HTR-8/SVneo (cell line): ENCODE data around the gene RCOR2.
A peak's percentile ranks its signal among the peaks of the same experiment; 100 is the strongest.
"Not testable (repeated sequence)": the region's sequence is repeated elsewhere in the genome, so short reads cannot be mapped to it uniquely, and the experiment has no call there.

ENCODE experiments used
- DNase-seq: peaks from one replicate; pipeline ENCODE4 v3.0.0; 2011; ENCODE audit warnings: low spot score, mixed read lengths; ENCODE audit not compliant: insufficient read length
- FAIRE-seq: peaks from 2 replicates; lab custom pipeline; 2011; peaks lifted over from hg19 to GRCh38; lab: Jason Lieb, UNC

Gene RCOR2

DNA sequence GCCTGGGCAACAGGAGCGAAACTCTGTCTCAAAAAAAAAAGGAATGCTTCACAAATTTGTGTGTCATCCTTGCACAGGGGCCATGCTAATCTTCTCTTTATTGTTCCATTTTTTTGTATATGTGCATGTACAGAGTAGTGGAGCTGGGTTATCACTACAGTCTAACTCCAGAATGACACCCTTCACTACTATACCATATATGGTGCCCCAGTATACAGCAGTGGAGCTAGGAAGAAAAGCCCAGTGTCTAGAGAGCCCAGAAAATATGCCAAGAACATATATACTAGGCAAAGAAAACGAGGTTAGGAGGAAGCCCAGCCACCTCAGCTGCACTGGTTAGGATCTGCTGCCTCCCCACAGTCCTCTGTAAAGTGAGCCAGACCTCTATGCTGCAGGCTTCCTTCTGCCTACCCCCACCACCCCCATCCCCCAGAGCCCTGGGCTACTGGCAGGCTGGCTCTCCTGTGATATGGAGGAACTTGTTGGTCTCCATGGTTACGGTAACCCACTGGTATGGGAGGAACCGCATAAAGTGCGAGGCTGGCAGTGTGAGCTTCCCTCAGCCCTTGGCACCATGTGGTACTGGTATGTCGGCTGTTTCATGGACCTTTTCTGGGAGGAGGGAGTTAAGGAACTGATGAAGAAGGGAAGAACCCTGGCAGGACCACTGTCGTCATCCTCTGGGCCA is 34.3 kb downstream of the RCOR2 start:
- FAIRE-seq (no peak), DNase-seq (no peak)

DNA sequence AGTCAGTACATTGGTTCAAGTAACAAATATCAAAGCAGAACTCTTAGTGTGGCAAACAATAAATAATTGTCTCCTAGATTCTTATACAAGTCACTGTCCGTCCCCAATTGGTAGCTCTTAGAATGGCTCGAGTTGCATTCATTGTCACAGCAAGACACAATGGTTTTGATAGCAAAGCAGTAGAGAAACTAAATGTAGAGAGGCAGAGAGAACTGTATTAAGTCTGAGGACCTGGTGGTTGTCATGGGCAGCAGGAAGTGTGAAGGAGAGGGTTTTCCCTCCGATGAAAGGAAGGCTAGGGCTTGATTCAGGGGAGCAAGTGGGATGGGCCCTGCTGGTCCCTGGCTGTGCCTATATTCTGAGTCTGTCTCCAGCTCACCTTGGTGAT is 36.6 kb downstream of the RCOR2 start:
- FAIRE-seq, result no peak
- no peak for DNase-seq

DNA sequence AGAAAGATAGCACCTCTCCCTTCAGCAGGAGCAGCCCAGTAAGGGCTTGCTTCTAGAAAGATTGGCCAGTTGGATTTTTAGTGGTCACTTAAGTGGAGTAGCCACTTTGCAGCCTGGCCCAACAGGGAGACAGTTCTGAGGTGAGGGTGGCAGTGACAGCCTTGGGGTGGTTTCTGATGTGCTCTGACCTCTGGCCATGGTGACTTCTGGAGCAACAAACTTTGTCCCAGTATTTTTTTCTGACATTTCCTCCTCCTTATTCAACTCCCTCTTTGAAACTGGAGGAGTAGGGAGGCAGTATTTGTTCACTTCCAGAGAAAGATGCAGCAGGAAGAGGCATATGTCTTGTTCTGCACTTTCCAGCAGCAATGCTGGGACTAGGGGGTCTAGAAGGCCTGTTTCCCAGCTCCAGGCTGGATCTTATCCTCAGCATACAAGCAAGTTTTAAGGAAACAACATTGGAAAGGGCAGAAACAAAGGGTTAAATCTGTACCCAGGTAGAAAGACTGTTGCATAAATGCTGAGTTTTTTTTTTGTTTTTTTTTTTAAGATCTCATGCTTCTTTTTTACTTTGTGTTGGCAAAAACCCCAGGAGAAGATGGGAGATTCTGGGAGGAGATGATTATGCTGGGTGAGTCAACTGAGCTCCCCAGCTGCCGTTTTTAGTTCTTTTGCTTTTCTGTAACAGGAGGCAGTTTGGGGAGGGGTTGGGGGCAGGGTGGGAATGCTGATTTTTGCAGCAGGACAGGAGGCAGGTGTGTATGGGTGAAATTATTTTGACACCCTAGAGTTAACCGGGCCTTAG is 37.2 kb downstream of the RCOR2 start:
- DNase-seq (no peak), FAIRE-seq (no peak)

DNA sequence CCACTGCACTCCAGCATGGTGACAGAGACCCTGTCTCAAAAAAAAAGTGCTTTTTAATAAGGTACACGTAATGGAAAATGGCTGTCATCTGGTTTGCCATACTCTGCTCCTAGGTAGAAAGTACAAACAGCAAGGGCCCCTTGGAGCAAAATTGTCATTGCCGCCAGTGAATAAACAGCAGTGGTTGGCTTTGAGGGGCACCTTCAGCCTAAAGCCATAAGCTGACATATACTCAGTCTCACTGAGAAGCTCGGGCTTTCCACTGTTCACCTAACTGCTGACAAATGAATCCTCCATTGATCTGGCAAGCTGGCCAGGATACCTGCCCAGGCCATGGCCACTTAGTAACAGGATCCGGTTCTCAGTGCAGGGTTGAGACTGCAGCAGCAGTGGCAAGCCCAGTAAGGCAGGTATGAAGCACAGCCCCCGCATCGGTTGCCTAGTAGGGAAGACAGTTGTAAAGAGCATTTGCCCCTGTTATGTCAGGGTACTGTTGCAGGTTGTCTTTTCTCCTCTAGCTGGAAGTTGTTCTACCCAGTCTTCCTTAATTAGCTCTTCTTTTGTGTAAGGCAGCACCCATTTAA is 39.2 kb downstream of the RCOR2 start:
- FAIRE-seq, result no peak

DNA sequence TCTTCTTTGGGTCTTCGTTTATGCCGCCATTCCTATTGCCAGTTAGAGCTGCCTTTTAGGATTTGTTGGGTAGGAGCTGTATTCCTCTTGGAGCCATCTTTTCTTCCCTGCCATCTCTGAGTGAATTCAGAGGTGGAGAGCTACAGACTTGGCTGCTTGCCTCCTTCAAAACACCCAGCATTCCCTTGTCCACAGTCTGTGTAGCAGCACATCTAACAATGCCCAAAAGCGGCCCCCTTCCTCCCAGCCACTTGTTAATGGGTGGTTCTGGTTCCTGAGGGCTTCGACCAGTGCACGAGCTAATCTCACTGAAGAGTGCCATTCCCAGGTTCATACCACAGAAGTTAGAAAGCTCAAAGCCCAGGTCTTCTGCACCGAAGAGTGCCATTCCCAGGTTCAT is 40.3 kb downstream of the RCOR2 start:
- no peak for FAIRE-seq
- DNase-seq, result no peak

More for the DNA sequence above, 39.2 kb downstream of the RCOR2 start:
- no peak for DNase-seq

DNA sequence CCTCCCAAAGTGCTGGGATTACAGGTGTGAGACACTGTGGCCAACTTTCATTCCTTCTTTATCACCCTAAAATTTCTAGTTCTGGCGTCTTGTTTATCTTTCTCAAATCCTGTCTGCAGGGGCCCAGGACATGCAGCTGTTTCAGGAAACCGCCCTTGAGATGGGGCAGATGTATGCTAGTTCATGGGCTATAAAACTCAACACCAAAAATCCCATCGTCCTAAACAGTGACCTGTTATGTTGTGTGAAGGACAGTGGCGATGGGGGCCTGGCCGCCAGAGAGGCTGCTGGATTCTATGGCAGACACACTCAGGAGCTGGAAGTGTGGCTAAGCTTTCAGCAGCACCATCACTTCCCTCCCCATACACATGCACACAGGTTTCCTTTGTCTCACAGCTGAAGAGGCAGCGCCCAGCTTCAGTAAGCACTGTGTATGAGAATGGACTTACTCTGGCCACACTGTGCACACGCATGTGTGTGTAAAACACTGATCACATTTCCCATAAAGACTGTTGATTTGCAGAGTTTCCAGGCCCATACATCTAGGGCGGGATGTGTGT is 41.4 kb downstream of the RCOR2 start:
- DNase-seq, result no peak
- no peak for FAIRE-seq

DNA sequence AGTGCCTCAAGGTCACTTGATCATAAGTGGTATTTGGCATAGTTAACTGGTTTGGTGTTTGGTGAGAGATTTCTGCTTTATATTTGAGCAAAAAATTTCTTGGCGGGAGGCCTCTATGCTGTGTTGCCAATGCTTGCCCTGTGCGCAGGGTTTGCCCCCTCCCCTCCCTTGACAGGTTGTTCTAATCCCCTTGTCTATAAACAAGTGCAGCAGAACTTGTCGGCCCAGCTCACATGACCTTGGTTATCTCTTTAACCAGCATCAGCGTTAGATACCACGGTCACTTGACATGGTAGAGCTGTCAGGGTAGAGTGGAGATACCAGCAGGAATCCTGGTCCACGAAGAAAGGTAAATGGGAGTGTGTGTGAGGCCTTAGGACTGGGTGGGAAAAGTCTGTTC is 42.5 kb downstream of the RCOR2 start:
- no peak for FAIRE-seq

DNA sequence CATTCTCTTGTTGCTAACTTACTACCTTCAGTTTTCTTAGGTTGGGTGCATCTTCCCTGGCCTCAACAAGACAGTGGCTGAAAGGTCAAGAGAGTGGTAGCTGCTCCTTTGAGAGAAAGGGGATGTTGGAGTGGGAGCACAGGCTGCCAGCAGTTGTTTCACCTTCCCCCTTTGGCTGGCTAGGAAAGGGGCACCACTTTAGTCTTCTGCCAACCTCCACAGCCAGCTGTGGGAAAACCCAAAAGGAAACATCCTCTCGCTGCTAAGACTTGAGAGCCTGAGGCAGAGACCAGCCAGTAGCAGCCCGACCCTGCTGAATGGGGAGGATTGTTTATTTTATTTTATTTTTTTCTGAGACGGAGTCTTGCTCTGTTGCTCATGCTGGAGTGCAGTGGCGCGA is 43.7 kb downstream of the RCOR2 start:
- no peak for FAIRE-seq
- no peak for DNase-seq

More for the DNA sequence above, 42.5 kb downstream of the RCOR2 start:
- no peak for DNase-seq

DNA sequence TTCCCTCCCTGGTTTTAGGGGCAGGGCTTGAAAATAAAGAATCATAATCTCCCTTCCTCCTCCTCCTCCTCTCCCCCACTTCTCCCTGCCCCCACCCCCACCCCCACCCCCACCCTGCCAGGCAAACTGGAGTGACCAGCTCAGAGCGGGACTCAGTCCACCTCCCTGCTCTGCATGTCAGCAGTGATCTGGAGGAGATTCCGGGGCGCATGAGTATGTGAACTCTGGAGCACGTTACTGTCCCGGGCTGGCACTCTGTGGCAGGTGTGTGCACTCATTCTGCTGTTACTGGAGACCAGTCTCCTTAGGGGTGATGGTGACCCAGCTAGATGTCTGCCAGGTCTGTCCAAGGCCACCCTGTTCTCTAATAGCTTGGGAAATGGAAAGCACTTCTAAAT is 44.2 kb downstream of the RCOR2 start:
- DNase-seq (no peak), FAIRE-seq (no peak)

DNA sequence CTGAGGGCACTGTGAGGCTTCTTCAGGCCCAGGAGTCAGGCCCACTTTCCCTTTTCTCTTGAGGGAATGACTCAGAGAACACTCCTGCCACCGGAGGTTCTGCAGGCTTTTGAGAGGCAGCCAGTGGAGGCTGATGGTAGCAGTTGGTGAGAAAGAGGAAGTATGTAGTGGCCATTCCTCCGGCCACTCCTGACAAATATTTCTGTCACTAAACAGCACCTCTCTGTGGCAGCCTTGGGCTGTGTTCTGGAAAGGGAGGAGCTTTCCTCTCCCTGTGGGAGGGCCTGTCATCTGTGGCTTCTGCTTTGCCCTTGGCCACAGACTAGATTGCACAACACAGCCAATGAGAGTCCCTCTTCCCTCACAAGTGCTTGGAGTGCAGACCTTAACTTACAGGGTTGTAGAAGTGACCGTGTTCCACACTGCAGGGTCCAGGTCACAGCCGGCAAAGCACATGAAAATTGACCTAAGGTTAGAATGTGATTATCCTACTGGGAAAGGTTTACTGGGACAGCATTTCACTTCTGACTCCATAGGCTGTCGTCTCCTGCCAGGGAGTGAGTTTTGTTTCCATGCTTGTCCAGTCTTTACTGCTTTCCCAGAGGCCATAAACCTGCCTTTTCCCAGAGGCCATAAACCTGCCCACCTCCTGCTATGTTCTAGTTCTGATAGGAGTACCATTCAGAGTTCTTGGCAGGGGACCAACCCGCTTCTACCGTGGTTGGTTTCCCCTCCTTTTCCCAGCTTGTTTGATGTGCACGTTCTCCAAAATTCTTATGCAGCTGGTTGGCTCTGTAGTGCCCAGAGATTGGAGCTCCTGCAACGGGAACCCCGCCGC is 44.8 kb downstream of the RCOR2 start:
- FAIRE-seq, result no peak

DNA sequence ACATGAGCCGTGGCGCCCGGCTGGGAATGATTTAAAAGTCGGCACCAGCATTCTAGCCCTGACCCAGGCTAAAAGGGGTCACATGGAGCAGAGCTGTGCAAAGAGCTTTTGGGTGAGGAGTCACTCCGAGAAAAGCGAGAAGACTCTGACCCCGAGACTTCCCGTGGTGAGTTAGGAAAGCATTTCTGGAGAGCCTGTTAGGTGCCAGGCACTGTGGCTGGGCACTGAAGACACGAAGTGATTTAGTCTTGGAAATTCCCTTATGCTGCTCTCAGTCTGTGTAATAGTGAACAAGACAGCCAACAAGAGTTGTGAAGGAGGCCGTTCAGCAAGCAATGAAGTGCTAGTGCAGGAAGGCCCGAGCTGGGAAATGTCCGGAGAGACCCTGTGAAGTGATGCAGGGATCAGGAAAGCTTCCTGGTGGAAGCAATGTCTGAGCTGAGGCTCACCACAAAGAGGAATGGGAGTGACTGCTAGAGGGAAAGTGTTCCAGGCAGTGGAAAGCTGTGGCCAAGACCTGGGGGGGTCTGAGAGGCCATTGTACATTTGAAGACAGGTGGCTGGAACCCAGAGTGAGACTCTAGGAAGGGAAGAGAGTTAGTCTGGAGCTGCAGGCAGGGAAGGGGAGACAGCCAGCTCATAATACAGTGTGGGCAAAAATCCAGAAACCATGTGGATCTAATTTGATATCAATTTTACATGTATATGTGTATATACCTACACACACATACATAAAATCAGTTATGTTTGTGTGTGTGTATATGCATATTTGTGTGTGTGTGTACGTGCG is 46.4 kb downstream of the RCOR2 start:
- FAIRE-seq, result no peak
- no peak for DNase-seq

More for the DNA sequence above, 44.8 kb downstream of the RCOR2 start:
- peak; percentile 87 for DNase-seq

DNA sequence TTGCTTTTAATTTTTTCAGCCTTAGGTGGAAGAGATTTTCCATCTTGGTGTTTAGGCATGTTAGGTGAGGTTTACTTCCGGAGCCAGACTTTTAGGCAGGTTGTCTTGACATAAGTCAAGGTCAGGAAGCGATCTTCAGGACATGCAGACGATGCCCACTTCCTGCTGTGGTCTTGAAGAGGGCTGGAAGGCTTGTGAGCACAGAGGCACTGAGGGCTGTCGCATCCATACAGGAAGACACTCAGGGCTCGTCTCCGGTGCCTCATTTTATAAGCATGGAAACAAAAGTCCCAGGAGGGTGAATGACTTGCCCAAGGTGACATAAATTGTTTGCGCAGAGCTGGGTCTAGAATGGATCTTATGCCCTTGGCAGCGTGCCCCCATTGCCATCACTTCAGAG is 47.3 kb downstream of the RCOR2 start:
- DNase-seq (no peak), FAIRE-seq (no peak)

DNA sequence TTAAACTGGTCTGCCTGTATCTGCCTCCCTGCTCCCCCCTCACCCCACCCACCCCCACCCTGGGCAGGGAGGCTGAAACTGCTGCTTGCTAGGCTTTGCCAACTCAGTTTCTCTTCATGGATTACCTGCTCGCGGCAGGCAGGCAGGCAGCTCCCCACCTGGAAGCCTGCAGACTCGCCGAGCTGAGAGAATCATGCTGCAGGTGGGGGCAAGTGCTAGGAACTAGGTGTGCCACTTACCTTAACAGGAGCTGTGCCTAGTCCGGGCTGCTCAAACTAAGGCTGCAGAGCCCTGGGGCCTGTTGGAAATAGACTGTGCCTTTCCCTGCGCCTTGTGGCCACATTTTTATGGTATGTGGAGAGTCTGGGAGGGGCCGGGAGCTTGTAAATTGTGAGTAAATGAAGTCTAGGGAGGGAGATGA is 47.8 kb downstream of the RCOR2 start:
- DNase-seq (no peak), FAIRE-seq (no peak)

DNA sequence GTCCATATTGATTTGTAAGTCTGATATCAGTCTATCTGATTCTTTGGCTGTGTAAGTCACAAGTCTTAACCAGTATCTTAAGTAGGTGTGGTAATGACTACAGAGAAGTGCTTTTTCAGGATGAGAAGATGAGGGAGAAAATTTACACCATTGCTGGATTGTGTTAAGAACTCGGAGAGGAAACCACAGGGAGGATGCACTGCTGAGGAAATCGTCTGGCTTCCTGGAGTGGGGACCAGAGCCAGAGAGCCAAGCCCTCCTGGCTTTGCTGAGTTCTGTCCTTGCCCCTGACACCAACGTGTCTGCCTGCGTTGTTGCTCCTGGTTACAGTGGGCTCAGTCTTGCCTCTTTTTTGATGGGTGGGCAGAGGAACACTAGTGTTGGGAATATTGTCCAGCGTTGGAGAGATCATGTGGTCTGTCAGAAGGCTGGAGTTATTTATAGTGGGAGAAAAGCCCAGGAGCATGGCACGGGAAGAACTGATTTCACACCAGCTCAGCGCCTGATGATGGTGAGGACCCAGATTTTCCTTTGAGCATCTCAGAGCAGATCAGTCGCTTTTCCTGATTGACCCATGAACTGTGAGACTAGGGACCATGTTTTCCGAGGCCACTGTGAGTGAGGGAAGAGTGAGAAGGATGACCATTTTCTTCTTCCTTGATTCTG is 48.4 kb downstream of the RCOR2 start:
- DNase-seq (no peak), FAIRE-seq (no peak)

DNA sequence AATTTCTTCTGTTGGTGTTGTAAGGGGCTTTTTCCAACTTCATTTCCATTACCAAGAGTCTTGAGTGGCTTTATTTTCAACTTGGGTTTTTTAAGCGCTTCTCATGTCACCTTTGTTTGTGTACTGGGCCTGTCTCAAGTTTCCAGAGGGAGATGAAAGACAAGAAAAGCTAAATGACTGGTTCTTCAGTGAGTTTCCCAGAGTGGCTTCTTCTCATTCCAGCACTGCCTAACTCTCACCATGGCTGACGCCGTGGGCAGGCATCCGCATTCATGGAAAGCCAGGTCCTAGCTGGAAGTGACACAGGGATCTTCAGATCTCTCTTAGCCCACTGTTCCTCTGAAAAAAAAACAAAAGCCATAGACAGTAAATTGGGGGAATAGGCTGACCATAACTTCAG is 49.5 kb downstream of the RCOR2 start:
- DNase-seq (no peak), FAIRE-seq (no peak)

DNA sequence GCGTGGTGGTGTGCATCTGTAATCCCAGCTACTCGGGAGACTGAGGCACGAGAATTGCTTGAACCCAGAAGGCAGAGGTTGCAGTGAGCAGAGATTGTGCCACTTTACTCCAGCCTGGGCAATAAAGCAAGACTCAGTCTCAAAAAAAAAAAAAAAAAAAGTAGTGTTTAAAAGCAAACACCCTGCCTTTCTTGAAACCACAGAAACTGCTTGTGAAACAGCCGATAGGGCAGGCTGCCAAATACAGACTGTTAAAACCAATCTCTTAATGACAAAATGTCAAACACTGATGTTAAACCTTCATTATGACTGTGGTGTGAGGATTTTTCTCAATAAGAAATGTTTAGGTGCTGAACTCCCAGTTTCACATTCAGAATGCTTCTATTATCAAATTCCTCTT is 50.8 kb downstream of the RCOR2 start:
- DNase-seq (no peak), FAIRE-seq (no peak)

DNA sequence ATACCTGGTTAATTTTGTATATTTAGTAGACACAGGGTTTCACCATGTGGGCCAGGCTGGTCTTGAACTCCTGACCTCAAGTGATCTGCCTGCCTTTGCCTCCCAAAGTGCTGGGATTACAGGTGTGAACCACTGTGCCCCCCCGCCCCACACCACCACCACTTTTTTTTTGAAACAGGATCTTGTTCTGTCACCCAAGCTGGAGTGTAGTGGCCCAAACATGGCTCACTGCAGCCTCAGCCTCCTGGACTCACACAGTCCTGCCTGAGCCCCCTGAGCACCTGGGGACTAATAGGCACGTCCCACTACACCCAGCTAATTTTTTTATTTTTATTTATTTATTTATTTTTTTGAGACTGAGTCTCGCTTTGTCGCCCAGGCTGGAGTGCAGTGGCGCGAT is 53.3 kb downstream of the RCOR2 start:
- FAIRE-seq, DNase-seq: not testable (repeated sequence)

DNA sequence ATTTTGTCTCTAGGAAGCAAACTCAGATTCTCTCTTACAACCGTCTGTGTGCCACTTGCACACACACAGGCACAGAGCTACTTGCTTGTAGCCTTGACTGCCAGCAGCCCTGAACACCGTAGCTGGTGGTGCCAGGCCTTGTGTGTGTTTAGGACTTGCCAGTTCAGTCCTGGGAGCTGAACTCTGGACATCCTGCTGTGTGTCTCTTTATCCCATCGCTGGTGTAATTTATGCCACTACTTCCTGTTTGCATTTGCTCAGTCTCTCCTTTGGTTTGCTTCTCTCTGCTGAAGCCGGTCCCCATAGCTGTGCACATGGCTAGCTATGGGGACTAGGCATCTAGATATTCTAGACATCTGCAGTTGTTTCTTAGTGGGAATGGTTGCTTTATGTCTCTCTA is 54.0 kb downstream of the RCOR2 start:
- FAIRE-seq, result no peak
- no peak for DNase-seq
